Type B pancreatic cell (in vitro differentiated cells): ENCODE results near the gene GPD1L. TPM values are rescaled to one million over a fixed set of nuclear protein-coding genes. Genes with fewer than 3 reads are reported as not detected.

Source experiments
- DNase-seq: peaks from one replicate; pipeline ENCODE4 v3.0.0; 2021; ENCODE audit warnings: mixed read lengths; ENCODE audit not compliant: unreplicated experiment; ENCODE audit errors: extremely low spot score
- H3K27ac Mint-ChIP-seq: 2 replicates; pipeline ENCODE4 v1.8.0; 2021; ENCODE audit warnings: mild to moderate bottlenecking, mixed read lengths
- H3K27me3 Mint-ChIP-seq: 2 replicates; pipeline ENCODE4 v1.8.0; 2021; ENCODE audit warnings: mixed read lengths
- H3K36me3 Mint-ChIP-seq: 2 replicates; pipeline ENCODE4 v1.8.0; 2021; ENCODE audit warnings: mixed read lengths
- H3K4me1 Mint-ChIP-seq: one replicate; pipeline ENCODE4 v1.8.0; 2021; ENCODE audit warnings: mixed read lengths; ENCODE audit not compliant: unreplicated experiment
- H3K4me3 Mint-ChIP-seq: 2 replicates; pipeline ENCODE4 v1.8.0; 2021; ENCODE audit warnings: mild to moderate bottlenecking, mixed read lengths
- H3K9me3 Mint-ChIP-seq: 2 replicates; pipeline ENCODE4 v1.8.0; 2021; ENCODE audit warnings: mixed read lengths
- total RNA-seq: library from RNA; stranded (reverse); gene quantifications from 2 replicates; pipeline ENCODE4 v1.2.1, GENCODE V29; 2021; ENCODE audit warnings: low replicate concordance
- TF ChIP-seq, protein P1 (sequence below): fragments of 200-600 bp; sonication (generic); conservative IDR thresholded peaks from 2 replicates; pipeline ENCODE4 v1.5.0; 2021; ENCODE audit warnings: antibody characterized with exemption, mild to moderate bottlenecking

The GPD1L gene
- total RNA-seq, 1 donor from 2014 or later, result 17.5 TPM

DNA sequence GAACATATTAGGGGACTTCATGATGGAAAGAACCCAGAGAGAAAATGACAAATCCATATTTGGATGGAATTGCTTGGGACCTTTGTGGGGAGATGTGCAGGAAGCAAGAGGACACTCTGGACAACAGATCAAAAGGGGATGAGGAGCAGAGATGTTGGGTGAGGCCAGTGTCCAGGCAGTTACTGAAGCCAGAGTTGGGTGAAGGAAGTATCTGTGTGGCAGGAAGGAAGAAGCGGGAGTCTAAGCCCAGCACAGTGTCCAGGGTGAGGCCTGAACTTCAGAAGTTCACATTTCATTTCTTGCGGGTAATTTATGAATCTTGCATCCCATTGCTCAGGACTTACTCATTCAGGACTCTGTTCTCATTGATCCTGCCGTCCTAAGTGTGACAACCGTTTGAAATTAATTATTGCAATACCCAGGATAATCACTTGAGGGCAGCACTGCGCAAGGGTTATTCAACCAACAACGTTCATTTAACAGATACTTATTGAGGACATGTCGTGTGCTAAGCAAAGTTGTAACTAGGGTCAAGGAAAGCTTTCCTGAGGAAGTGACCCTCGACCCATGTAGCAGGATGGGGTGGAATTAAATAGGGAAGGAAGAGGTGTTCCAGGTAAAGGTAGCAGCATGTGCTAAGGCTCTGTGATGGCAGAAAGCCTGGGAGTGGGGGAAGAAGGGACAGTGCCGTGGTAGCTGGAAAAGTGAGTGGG is 70.7 kb downstream of the GPD1L start:
- Mint-ChIP-seq H3K36me3 (peaks cover 3% of the 10 kb centered on the region), H3K27me3 (no peaks in the 10 kb centered on the region), H3K4me1 (peaks cover 18% of the 10 kb centered on the region), H3K4me3 (no peak overlapping the region), H3K27ac (no peak overlapping the region), H3K9me3 (peaks cover 3% of the 10 kb centered on the region)
- no peak for DNase-seq
- TF ChIP-seq, protein P1, sequence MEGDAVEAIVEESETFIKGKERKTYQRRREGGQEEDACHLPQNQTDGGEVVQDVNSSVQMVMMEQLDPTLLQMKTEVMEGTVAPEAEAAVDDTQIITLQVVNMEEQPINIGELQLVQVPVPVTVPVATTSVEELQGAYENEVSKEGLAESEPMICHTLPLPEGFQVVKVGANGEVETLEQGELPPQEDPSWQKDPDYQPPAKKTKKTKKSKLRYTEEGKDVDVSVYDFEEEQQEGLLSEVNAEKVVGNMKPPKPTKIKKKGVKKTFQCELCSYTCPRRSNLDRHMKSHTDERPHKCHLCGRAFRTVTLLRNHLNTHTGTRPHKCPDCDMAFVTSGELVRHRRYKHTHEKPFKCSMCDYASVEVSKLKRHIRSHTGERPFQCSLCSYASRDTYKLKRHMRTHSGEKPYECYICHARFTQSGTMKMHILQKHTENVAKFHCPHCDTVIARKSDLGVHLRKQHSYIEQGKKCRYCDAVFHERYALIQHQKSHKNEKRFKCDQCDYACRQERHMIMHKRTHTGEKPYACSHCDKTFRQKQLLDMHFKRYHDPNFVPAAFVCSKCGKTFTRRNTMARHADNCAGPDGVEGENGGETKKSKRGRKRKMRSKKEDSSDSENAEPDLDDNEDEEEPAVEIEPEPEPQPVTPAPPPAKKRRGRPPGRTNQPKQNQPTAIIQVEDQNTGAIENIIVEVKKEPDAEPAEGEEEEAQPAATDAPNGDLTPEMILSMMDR, result peak; percentile 72

DNA sequence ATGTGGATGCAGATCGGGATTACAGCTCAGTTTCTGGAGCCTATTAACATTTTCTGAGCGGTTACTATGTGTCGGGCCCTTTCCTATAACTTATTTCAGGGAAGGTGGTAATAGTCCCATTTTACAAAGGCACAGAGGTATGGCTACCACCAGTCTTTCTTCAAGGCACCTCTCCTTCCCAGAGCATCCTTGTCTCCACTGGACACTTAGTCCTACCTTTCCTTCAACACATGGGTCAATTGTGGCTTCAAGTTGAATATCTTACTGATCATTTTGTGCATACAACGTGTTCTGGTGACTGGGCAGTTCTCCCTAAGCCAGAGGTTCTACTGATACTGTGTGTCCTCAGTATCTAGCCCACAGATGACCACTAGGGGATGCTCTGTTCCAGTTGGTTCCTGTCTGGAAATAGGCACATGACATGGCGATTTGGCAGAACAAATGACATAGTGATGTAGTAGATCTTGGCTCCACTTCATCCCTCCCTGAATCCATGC is 71.3 kb downstream of the GPD1L start:
- DNase-seq, result no peak
- Mint-ChIP-seq H3K27me3 (no peaks in the 10 kb centered on the region), H3K9me3 (no peaks in the 10 kb centered on the region), H3K4me1 (peaks cover 18% of the 10 kb centered on the region), H3K36me3 (no peaks in the 10 kb centered on the region), H3K27ac (no peak overlapping the region), H3K4me3 (no peak overlapping the region)
- TF ChIP-seq, protein P1, result peak; percentile 69

DNA sequence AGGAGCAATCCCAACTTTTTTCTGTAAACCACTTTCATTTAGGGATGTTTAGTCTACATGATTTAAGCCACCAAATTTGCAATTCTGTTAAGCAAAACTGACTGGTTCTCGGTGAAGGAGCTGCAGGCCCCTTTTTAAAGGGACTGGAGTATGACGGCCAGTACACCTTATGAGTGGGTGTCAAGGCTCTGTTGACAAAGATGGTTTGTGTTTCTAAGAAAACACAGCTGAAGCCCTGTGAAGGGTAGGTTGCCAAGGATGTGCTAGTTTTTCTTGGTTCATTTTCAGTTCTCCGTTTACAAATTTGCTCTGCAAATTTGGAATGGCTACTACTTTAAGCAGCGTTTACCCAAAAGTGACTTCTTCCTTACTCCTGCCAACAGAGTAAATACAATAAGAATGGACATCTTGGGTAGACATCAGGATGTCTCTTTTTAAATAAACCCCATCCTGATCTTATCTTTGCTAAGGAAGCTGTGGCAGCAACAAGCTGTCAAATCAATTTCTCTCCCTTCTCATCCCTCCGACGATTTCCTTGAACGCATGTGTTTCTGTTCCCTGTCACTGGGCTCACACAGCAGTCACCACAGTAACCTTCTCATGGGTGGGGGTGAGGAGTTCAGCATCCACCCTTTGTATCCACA is 73.8 kb downstream of the GPD1L start:
- no peak overlapping the region for H3K4me3 Mint-ChIP-seq
- TF ChIP-seq, protein P1, result no peak
- no peak overlapping the region for H3K27ac Mint-ChIP-seq
- H3K27me3 Mint-ChIP-seq, result no peaks in the 10 kb centered on the region
- H3K9me3 Mint-ChIP-seq, result no peaks in the 10 kb centered on the region
- no peak for DNase-seq
- peaks cover 18% of the 10 kb centered on the region for H3K4me1 Mint-ChIP-seq
- no peaks in the 10 kb centered on the region for H3K36me3 Mint-ChIP-seq

DNA sequence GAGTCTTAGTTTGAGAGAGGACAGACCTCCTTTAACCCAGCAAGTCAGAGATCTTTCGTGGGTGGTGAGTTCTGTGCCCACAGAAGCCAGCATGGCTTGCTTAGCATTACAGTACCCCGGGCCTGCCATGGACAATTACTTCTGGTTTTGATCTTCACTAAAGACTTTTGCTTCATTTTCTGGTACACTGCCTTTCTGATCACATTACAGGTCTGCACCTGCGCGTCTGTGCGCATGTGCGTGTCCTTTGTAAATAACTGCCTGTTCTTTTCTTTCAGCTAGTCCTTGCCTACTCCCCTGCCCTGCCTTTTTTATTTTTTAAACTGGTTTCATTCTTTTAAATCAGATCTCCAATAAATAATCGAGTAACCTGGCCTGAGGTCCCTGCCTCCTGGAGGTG is 74.9 kb downstream of the GPD1L start:
- peak overlapping the region; percentile 81 for H3K27ac Mint-ChIP-seq
- TF ChIP-seq, protein P1, result no peak
- peaks cover 22% of the 10 kb centered on the region for H3K4me1 Mint-ChIP-seq
- no peaks in the 10 kb centered on the region for H3K36me3 Mint-ChIP-seq
- H3K27me3 Mint-ChIP-seq, result no peaks in the 10 kb centered on the region
- H3K4me3 Mint-ChIP-seq, result peak overlapping the region; percentile 58
- no peaks in the 10 kb centered on the region for H3K9me3 Mint-ChIP-seq
- no peak for DNase-seq

DNA sequence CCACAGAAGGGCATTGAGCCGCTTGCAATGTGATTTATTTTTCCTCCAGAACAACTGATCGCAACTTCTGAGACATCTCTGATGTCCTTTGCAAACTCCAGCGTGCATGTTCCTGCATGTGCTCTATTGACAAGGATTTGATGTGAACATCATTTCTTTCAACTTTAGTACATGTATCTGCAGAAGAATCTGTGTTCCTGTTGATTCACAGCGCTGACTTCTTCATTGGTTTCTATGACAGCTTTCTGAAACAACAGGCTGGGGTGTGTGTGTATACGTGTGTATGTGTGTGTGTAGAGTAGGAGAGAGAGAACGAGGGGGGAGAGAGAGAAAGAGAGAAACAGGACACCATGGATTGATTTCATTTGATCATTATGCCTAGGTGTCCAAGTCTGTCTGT is 75.4 kb downstream of the GPD1L start:
- Mint-ChIP-seq H3K9me3 (no peaks in the 10 kb centered on the region), H3K27ac (peak overlapping the region; percentile 81), H3K36me3 (no peaks in the 10 kb centered on the region), H3K4me3 (peak overlapping the region; percentile 58), H3K27me3 (no peaks in the 10 kb centered on the region), H3K4me1 (peaks cover 27% of the 10 kb centered on the region)
- no peak for DNase-seq
- TF ChIP-seq, protein P1, result no peak
